ENCODE results near the gene CXCL1. TPM values are rescaled to one million over a fixed set of nuclear protein-coding genes. Genes with fewer than 3 reads are reported as not detected.

Gene CXCL1
- total RNA-seq, 1 donor from 2014 or later = not detected

- no peak for TF ChIP-seq CTCF (conservative IDR thresholded peaks at IDR 0.05)
- DNase-seq (ENCODE audit: low read depth, low spot score) = no peak
- H3K27ac Mint-ChIP-seq (ENCODE audit: unreplicated experiment) = no peak overlapping the region
- H3K9me3 Mint-ChIP-seq = no peaks in the 10 kb centered on the region
- H3K4me1 Mint-ChIP-seq = no peaks in the 10 kb centered on the region
- H3K27me3 Mint-ChIP-seq (ENCODE audit: low read depth) = peaks cover 15% of the 10 kb centered on the region
- H3K36me3 Mint-ChIP-seq (ENCODE audit: low read depth) = no peaks in the 10 kb centered on the region
- no peak overlapping the region for H3K4me3 Mint-ChIP-seq
These were observed 16.4 kb upstream of the CXCL1 start for GRCh38 chr4:73852771-73853170.

DNA sequence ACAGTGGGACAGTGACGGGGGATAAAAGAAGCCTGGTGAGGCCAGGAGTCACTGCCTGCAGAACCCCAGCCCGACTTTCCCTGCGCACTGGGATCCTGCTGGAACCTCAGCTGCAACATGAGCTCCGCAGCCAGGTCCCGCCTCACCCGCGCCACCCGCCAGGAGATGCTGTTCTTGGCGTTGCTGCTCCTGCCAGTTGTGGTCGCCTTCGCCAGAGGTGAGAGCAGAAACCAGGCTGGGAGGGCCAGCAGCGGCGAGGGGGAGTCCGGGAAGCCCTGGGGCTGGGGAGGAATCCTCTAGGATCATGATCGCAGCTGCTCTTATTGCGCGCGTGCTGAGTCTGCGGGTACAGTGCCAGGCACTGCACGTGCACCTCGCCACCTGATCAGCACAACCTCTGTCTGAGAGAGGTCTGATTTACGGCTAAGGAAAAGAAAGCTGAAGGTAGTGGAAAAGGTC lies 15.9 kb upstream of the CXCL1 start, which contains the start of gene PF4V1:
Gene PF4V1 (plus strand): TSS at position 51 of the 459 bp plus-strand sequence. CDS start 67 bp downstream, at position 118.
- H3K4me3 Mint-ChIP-seq = no peak within 1 kb of the TSS
- H3K4me1 Mint-ChIP-seq = no peaks in the 10 kb centered on the region
- TF ChIP-seq CTCF (conservative IDR thresholded peaks at IDR 0.05) = no peak
- no peaks in the 10 kb centered on the region for H3K9me3 Mint-ChIP-seq
- peak within 1 kb of the TSS; percentile 75 for H3K27ac Mint-ChIP-seq (ENCODE audit: unreplicated experiment)
- no peak for DNase-seq (ENCODE audit: low read depth, low spot score)
- H3K36me3 Mint-ChIP-seq (ENCODE audit: low read depth) = no peaks in the 10 kb centered on the region
- peaks cover 15% of the 10 kb centered on the region for H3K27me3 Mint-ChIP-seq (ENCODE audit: low read depth)

DNA sequence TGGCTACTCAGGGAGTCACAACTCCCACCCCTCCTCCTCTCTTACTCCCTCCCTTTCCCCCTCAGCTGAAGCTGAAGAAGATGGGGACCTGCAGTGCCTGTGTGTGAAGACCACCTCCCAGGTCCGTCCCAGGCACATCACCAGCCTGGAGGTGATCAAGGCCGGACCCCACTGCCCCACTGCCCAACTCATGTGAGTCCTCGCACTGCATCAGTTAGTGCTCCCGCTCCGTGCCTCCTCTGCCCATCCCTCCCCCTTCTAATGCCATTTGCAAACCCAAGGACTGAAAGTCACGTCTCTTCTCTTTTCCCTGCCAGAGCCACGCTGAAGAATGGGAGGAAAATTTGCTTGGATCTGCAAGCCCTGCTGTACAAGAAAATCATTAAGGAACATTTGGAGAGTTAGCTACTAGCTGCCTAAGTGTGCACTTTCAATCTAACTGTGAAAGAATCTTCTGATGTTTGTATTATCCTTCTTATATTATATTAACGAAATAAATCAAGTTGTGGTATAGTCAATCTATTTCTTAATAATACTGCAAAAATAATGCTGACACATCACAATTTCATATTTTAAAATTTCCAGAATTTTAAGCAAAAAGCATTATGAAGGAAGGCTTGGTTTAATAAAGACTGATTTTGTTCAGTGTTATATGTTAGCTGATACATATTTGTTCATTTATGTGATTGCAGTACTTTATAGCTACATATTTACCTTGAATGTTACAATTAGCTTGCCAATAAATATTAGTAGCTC lies 15.3 kb upstream of the CXCL1 start:
- no peaks in the 10 kb centered on the region for H3K36me3 Mint-ChIP-seq (ENCODE audit: low read depth)
- H3K27ac Mint-ChIP-seq (ENCODE audit: unreplicated experiment) = no peak overlapping the region
- no peak for TF ChIP-seq CTCF (conservative IDR thresholded peaks at IDR 0.05)
- no peaks in the 10 kb centered on the region for H3K4me1 Mint-ChIP-seq
- no peak overlapping the region for H3K4me3 Mint-ChIP-seq
- no peak for DNase-seq (ENCODE audit: low read depth, low spot score)
- no peaks in the 10 kb centered on the region for H3K9me3 Mint-ChIP-seq
- peaks cover 15% of the 10 kb centered on the region for H3K27me3 Mint-ChIP-seq (ENCODE audit: low read depth)

DNA sequence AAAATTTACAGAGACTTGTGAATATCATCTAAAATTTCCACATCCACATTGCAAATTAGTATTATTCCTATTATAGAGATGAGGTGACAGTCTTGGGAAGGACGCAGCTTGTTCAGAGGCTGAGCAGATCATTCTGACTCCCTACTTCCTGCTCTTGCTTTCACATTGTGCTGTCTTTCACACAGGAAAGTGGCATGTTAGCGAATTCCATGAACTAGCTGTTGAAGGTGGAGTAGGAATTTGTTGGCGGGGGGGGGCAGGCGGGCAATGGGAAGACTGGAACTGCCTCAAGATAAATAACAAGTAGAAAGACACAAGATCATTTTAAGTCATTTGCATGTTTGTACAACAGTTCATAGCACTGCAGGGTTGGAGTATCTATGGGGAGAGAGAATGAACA lies 13.8 kb upstream of the CXCL1 start:
- Mint-ChIP-seq H3K27me3 (ENCODE audit: low read depth) (peaks cover 15% of the 10 kb centered on the region), H3K4me3 (no peak overlapping the region), H3K4me1 (no peaks in the 10 kb centered on the region), H3K27ac (ENCODE audit: unreplicated experiment) (peak overlapping the region; percentile 75), H3K9me3 (no peaks in the 10 kb centered on the region), H3K36me3 (ENCODE audit: low read depth) (no peaks in the 10 kb centered on the region)
- no peak for DNase-seq (ENCODE audit: low read depth, low spot score)
- TF ChIP-seq CTCF (conservative IDR thresholded peaks at IDR 0.05) = no peak

- peaks cover 15% of the 10 kb centered on the region for H3K27me3 Mint-ChIP-seq (ENCODE audit: low read depth)
- no peaks in the 10 kb centered on the region for H3K9me3 Mint-ChIP-seq
- no peak overlapping the region for H3K27ac Mint-ChIP-seq (ENCODE audit: unreplicated experiment)
- no peak for DNase-seq (ENCODE audit: low read depth, low spot score)
- H3K4me1 Mint-ChIP-seq = no peaks in the 10 kb centered on the region
- no peak for TF ChIP-seq CTCF (conservative IDR thresholded peaks at IDR 0.05)
- no peak overlapping the region for H3K4me3 Mint-ChIP-seq
- H3K36me3 Mint-ChIP-seq (ENCODE audit: low read depth) = no peaks in the 10 kb centered on the region
These were observed 12.7 kb upstream of the CXCL1 start for GRCh38 chr4:73856518-73856917.

All from neural crest cell (in vitro differentiated cells).